Transverse colon (tissue), 4 donors: ENCODE results near the gene CFLAR. TPM values are rescaled to one million over a fixed set of nuclear protein-coding genes. Genes with fewer than 3 reads are reported as not detected.

Experiments used
- DNase-seq: peaks from one replicate; pipeline ENCODE4 v3.0.0-alpha.2; 2019
- H3K27ac ChIP-seq, 4 donors: fragments of 200-600 bp; sonication (generic); 2 replicates each; pipeline ENCODE4 v1.5.1; 2016 to 2018; ENCODE audit warnings: inconsistent platforms in 4 of 4
- H3K27me3 ChIP-seq: fragments of 200-600 bp; sonication (generic); 2 replicates; pipeline ENCODE4 v1.5.1; 2017; ENCODE audit warnings: inconsistent platforms
- H3K36me3 ChIP-seq, 4 donors: fragments of 200-600 bp; sonication (generic); 2 replicates each; pipeline ENCODE4 v1.5.1; 2017 to 2019; ENCODE audit warnings: inconsistent platforms in 4 of 4
- H3K4me1 ChIP-seq, 4 donors: fragments of 200-600 bp; sonication (generic); 2 replicates each; pipeline ENCODE4 v1.5.1; 2017 to 2020; ENCODE audit warnings: inconsistent platforms in 4 of 4
- H3K4me3 ChIP-seq, 4 donors: fragments of 200-600 bp; sonication (generic); 1 replicate in 1 of 4; 2 replicates in 3 of 4; pipeline versions ENCODE4 v1.5.1 to v1.6.1; 2017 to 2019; ENCODE audit warnings: inconsistent platforms in 4 of 4
- H3K9me3 ChIP-seq, 2 donors: fragments of 200-600 bp; sonication (generic); 2 replicates each; pipeline ENCODE4 v1.5.1; 2017 to 2019; ENCODE audit warnings: inconsistent platforms in 2 of 2
- CTCF ChIP-seq, 5 experiments: fragments of 200-600 bp in 3 of 5; fragments of 450-650 bp in 2 of 5; sonication (generic) in 3 of 5; IDR thresholded peaks; 1 replicate in 2 of 5; 2 replicates in 3 of 5; pipeline ENCODE4 v1.5.1; 2016 to 2017; ENCODE audit warnings: antibody characterized with exemption in 5 of 5, inconsistent platforms in 3 of 5, mild to moderate bottlenecking in 2 of 5, moderate library complexity in 1 of 5
- EP300 ChIP-seq: sonication (generic); formaldehyde crosslinking; IDR thresholded peaks from one replicate; pipeline ENCODE4 v1.6.1; 2017; ENCODE audit warnings: antibody characterized with exemption, low read depth
- POLR2A ChIP-seq: fragments of 450-650 bp; IDR thresholded peaks from one replicate; pipeline ENCODE4 v1.6.1; 2016; ENCODE audit warnings: antibody characterized with exemption, mild to moderate bottlenecking, moderate library complexity
- POLR2AphosphoS5 ChIP-seq, 3 donors: sonication (generic); formaldehyde crosslinking; IDR thresholded peaks; one replicate each; pipeline ENCODE4 v1.6.1; 2016; ENCODE audit warnings: antibody characterized with exemption in 3 of 3
- WGBS, 2 donors: methylation state at CpG; one replicate each; pipeline ENCODE4 v1.1.5; 2018; ENCODE audit warnings: low coverage in 1 of 2; 5-methylcytosine and 5-hydroxymethylcytosine counted together
- in situ Hi-C, 4 donors: fragments of 200-750 bp; cut with MboI; loops; one replicate each; pipeline versions ENCODE4 v1.15.0 to v1.15.1; 2017; ENCODE audit warnings: low sequenced_read_pairs in 3 of 4, low pct_ligation_motif_present in 1 of 4, low pct_unique_long_range_greater_than_20kb in 1 of 4
- intact Hi-C: fragments of 100-400 bp; cut with DNase I; formaldehyde crosslinking; loops from one replicate; pipeline ENCODE4 v1.15.1; 2023; ENCODE audit warnings: low total_unique reads
- total RNA-seq, 4 donors: library from RNA; depleted of rRNA; stranded (reverse); fragments of >200 nt; gene quantifications; one replicate each; pipeline ENCODE4 v1.1.0, GENCODE V29; 2016

Gene CFLAR
- total RNA-seq, 4 donors from 2014 or later = 148 to 449 (median 323) TPM

- in situ Hi-C loops = no loop called here
- WGBS, 2 donors = 90% methylated on average over 9 of the region's 9 CpGs; no CpG with 5 or more reads in 1 of the 2 donors
- no peak for TF ChIP-seq EP300
- no peak for TF ChIP-seq POLR2A
- no peak for TF ChIP-seq CTCF (IDR thresholded peaks at IDR 0.05)
- TF ChIP-seq POLR2AphosphoS5 (IDR thresholded peaks at IDR 0.05) = no peak
Observed at GRCh38 chr2:201204655-201205514, 88.9 kb downstream of the CFLAR start.

GRCh38 chr2:201205515-201205849 is 89.5 kb downstream of the CFLAR start:
- Histone ChIP-seq H3K27ac (no peak overlapping the region), H3K36me3 (peaks cover 0 to 18% (median 0%) of the 10 kb centered on the region in 4 donors), H3K4me3 (no peak overlapping the region), H3K4me1 (peaks cover 0 to 10% (median 7%) of the 10 kb centered on the region in 4 donors), H3K27me3 (no peaks in the 10 kb centered on the region), H3K9me3 (no peaks in the 10 kb centered on the region)
- no peak for DNase-seq
- in situ Hi-C loops (no loop called here), intact Hi-C loops (no loop called here)
- no peak for TF ChIP-seq POLR2AphosphoS5 (IDR thresholded peaks at IDR 0.05)
- no peak for TF ChIP-seq CTCF (IDR thresholded peaks at IDR 0.05)
- TF ChIP-seq EP300 = no peak
- TF ChIP-seq POLR2A = no peak
- WGBS, 2 donors = 93 to 100% methylated on average over 3 of the region's 3 CpGs

More at GRCh38 chr2:201204655-201205514, 88.9 kb downstream of the CFLAR start:
- DNase-seq = no peak
- intact Hi-C loops = no loop called here
- Histone ChIP-seq H3K27me3 (no peaks in the 10 kb centered on the region), H3K9me3 (no peaks in the 10 kb centered on the region), H3K36me3 (peaks cover 0 to 18% (median 0%) of the 10 kb centered on the region in 4 donors), H3K27ac (peak overlapping the region in 2 of 4 donors; percentile 15 to 20), H3K4me3 (no peak overlapping the region), H3K4me1 (peaks cover 0 to 10% (median 7%) of the 10 kb centered on the region in 4 donors)

GRCh38 chr2:201208563-201209252 is 92.7 kb downstream of the CFLAR start:
- 78 to 100% methylated on average over 1 to 12 of the region's 12 CpGs for WGBS, 2 donors
- Histone ChIP-seq H3K36me3 (peaks cover 0 to 13% (median 0%) of the 10 kb centered on the region in 4 donors), H3K4me3 (no peak overlapping the region), H3K27me3 (no peaks in the 10 kb centered on the region), H3K9me3 (no peaks in the 10 kb centered on the region), H3K4me1 (peaks cover 0 to 9% (median 5%) of the 10 kb centered on the region in 4 donors), H3K27ac (peak overlapping the region; percentile 7 to 68 (median 50))
- intact Hi-C loops (no loop called here), in situ Hi-C loops (no loop called here)
- peak; percentile 52 for DNase-seq
- TF ChIP-seq POLR2AphosphoS5 (IDR thresholded peaks at IDR 0.05) (no peak), CTCF (IDR thresholded peaks at IDR 0.05) (no peak), EP300 (no peak), POLR2A (no peak)

- peaks cover 0 to 4% (median 0%) of the 10 kb centered on the region in 4 donors for H3K36me3 ChIP-seq
- peaks cover 0 to 28% (median 20%) of the 10 kb centered on the region in 4 donors for H3K4me1 ChIP-seq
- no peak for DNase-seq
- in situ Hi-C loops (no loop called here), intact Hi-C loops (no loop called here)
- H3K4me3 ChIP-seq = no peak overlapping the region
- no peaks in the 10 kb centered on the region for H3K27me3 ChIP-seq
- no peaks in the 10 kb centered on the region for H3K9me3 ChIP-seq
- H3K27ac ChIP-seq = no peak overlapping the region
- 99 to 100% methylated on average over 2 to 4 of the region's 4 CpGs for WGBS, 2 donors
- TF ChIP-seq CTCF (IDR thresholded peaks at IDR 0.05) (no peak), EP300 (no peak), POLR2AphosphoS5 (IDR thresholded peaks at IDR 0.05) (no peak), POLR2A (no peak)
Observed at GRCh38 chr2:201215963-201216362, 100.0 kb downstream of the CFLAR start.
